NCI-H82 treated with DMSO at 0.1 percent for 48 hours (cell line): ENCODE data around the gene GREM2.
A peak's percentile ranks its signal among the peaks of the same experiment; 100 is the strongest.

Experiments used
- DNase-seq: peaks from one replicate; lab custom pipeline; 2025; ENCODE audit not compliant: unreplicated experiment; lab: John Stamatoyannopoulos, UW

GREM2 gene

GRCh38 chr1:240562111-240562590, 49.8 kb downstream of the GREM2 start:
- peak; percentile 83 for DNase-seq

DNA sequence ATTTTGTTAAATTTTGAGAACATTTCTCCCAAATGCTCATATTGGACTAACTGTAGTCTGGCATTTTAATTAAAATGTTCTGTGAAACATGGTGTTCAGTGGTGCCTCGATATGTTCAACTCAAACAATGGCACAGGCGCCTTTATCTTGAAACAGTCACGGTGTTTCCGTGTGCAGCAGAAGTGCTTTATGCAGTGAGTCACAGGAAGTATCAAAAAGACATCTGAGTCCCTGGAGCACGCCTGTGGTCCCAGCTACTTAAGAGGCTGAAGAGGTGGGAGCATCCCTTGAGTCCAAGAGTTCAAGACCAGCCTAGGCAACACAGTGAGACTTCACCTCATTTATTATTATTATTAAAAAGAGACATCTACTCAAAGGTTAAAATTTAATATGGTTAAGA, 52.2 kb downstream of the GREM2 start:
- DNase-seq: no peak

DNA sequence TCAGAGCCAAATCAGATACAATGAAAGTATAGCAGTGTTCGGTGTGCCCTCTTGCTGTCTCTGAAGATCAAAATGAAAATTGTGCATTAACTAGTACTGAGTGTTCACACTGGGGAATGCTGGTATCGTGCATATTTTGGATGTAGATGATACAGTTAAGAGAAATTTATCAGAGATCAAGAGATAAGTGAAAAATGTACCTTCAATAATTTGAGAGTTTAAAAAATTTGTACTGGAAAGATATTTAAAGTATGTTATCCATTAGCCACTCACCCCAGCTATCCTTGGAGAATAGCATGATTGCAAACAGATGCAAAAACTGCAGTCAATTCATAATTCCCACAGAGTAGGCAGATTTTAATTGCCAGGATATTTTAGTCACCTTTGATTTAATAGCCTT, 56.4 kb downstream of the GREM2 start:
- DNase-seq: no peak

- no peak for DNase-seq
Measured at GRCh38 chr1:240553351-240553750, 58.6 kb downstream of the GREM2 start.

- no peak for DNase-seq
Measured at GRCh38 chr1:240539769-240540414, 72.1 kb downstream of the GREM2 start.

GRCh38 chr1:240538776-240539430, 73.1 kb downstream of the GREM2 start:
- DNase-seq: no peak

DNA sequence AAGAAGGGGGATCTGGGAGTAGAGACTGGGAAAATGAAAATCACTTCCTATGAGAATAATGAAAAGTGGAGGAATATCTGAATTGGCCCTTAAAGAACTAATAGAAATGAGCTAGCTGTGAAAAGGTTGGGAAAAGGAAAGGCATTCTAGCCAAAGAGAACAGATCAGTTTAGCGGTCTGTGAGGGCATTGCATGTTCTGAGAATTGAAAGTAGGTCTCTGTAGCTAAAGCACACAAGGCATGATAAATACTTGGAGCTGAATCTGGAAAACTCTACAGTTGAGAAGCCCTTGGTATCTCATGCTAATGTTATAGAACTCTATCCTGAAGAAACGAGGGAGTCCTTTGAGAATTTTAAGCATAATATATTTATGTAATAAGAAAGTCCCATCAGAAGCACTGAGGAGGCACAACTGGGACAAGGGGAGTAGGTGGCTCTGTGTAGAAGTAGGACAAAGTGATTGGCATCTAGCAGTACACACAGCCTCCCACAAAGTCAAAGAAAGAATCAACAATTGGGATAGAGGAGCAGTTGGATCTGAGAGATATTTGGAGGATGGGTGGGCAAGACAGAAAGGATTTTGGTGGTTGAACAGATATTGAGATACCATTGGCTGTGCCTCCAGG, 78.7 kb downstream of the GREM2 start:
- no peak for DNase-seq

- no peak for DNase-seq
Measured at GRCh38 chr1:240528591-240528990, 83.4 kb downstream of the GREM2 start.

DNA sequence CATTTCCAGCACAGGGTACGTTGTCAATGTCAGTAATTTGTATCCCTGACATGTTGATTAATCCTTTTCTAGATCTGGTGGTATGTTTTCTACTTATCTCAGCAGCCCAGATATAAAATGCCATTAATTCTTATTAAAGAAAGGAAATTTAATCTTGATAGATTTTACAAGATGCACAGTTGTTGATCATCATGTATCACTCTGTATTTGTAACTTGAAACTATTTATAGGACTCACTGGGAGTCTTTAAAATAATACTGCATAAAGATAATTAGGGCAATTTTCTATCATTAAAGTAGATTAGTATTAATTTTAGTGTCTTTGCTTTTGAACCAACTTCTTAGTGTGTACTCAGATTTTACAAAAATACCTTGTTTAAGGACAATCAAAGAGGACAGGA, 84.9 kb downstream of the GREM2 start:
- DNase-seq: no peak

GRCh38 chr1:240526312-240526711, 85.6 kb downstream of the GREM2 start:
- peak; percentile 94 for DNase-seq

DNA sequence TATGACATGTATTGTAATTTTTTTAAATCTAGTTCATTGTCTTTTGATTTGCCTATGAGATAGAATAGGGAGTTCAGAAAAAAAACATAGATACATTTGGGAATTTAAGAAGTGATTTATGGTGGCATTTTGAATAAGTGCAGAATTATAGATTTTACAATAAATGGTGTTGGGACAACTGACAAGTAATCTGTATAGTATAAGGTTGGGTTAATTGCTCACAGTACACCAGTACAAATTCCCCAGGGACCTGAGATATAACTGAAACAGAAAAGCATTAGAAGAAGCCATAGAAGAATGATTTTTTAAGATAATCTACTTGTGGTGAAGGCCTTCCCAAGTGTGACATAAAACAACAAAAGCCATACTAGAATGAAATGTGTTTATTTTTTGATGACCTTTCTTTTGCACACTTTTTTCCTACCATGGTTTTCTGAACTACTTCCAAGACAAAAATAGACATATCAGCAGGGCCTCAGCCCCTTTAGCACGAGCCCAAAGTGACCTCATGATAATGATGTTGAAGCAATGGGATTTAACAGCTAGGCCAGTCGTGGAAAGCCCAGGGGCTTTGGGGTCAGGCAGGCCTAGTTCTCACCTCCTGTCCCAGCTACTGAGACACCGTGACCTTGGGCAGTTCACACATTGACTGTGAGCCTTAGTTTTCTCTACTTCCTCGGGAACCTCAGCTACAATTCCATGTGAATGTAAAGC, 87.4 kb downstream of the GREM2 start:
- DNase-seq: no peak

DNA sequence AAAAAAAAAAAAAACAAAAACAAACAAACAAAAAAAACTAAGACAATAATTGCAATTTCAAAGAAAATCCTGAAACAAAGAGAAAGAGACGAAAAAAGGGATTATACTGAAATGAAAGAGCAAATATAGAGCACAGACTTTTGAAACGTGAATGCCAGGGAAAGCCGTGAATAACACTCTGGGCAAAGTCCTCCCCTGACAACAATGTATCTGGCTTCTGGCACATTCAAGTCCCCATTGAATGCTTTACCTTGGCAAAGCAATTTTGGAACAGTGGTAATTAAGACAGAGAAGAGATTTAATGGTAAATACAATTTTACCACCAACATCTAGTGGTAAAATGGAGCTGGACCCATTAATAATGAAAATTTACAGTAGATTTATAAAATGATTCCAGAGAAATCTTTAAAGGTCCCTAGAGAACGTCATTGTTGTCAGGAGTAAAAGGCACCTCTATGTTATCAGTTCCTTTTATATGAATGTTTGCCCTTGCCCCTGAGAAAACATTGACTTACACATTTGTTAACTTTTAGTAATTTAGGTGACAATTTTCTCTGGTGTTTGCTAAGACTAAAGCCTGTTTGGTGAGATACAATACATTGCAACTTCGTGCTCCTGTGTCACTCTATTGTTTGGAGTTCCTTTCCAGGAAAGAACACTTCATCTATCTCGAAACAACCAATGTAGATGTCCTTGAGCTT, 89.7 kb downstream of the GREM2 start:
- DNase-seq: no peak

- no peak for DNase-seq
Measured at GRCh38 chr1:240517891-240518290, 94.1 kb downstream of the GREM2 start.

DNA sequence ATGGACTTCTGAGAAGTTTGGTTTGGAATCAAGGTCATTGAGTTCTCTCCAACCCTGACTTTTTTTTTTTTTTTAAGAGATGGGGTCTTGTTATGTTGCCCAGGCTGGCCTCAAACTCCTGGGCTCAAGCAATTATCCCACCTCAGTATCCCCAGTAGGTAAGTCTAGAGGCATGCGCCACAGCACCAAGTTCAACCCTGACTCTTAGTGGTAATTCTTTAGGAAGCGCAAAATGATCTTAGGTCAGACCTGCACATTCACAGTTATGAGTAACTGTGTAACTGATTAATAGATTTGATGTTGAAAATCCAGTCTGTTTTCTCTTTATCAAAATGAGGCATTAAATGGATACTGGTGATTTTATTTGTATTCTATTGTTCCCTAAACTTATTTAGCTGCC, 95.9 kb downstream of the GREM2 start:
- no peak for DNase-seq

DNA sequence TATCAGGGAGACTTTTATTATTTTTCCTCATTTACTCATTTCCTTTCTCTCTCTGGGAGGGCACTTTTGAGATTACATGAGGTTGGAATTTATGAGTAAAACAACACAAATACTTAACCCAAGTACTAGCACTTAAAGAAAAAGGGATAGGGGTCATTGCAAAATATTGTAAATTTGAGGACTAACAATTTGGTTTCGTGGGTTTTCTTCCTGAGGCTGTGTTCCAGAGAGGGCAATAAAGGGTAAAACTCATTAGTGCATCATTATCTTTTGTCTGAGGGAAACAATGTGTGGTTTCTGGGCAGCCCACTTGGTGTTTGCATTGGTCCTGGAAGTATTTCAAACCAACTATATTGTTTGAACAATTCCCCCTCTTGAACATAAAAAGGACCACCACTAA, 96.5 kb downstream of the GREM2 start:
- DNase-seq: no peak

- DNase-seq: no peak
Measured at GRCh38 chr1:240511789-240512188, 100.2 kb downstream of the GREM2 start.

DNA sequence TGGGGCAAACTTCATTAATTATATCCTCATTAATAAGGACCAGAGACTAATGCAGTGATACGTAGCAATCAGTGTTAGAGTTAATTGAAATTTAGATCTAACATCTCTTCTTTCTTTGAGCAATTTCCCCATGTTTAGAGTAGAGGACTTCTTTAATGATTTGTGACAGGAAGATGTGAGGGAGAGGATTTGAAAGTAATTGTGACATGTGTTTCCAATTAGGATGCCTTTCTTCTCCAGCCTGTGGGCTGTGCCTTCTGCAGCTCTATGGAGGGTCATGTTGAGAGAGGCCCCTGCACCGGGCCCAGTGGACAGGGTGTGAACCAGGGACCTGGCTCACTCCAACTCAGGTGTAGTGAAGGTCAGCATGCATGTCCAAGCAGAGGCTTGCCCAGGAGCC, 103.0 kb downstream of the GREM2 start:
- DNase-seq: no peak

GRCh38 chr1:240508201-240508600, 103.8 kb downstream of the GREM2 start:
- no peak for DNase-seq

DNA sequence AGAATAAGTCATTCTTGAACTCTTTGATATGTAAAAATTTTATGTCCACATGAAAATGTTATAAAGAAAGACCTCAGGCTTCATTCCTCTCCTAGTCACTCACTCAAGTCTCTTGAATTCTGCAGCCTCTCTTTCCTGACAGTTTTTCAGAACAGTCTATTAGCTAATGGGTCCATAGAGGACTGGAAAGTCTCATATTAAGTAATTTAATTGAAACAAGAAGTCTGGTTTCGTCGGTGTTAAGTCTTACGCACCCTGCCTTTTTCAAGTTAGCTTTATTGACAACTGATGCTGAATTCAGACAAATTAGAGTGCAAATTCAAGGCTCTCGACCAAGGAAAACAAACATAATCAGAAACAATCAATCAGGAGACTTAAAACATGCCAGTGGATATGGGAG, 105.8 kb downstream of the GREM2 start:
- DNase-seq: no peak

DNA sequence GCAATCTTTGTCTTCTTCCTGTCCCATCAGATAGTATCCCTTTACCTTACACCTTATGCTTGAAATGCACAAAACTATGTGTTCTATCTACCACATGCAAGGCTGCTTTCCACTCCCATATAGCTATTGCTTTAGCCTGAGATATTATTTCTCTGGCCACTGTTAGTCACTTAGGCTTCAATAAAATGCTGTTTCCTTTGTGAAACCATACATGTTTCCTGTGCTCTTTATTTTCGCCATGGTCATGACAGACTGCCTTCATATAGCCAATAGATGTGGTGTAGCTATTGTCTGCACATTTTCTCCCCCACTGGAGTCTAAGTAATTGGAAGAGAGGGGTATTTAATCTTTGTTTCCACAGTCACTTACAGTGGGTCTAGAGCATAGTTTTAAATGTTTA, 108.4 kb downstream of the GREM2 start:
- DNase-seq: no peak

GRCh38 chr1:240503036-240503435, 108.9 kb downstream of the GREM2 start:
- no peak for DNase-seq
